GM23248 (cell line): Measurements from ENCODE around the gene RPH3AL. TPM values are rescaled to one million over a fixed set of nuclear protein-coding genes. Genes with fewer than 3 reads are reported as not detected.

ENCODE experiments used
- DNase-seq: peaks from one replicate; pipeline ENCODE4 v3.0.0-alpha.2; 2015
- H2AFZ ChIP-seq: fragments of 200-600 bp; sonication (generic); 2 replicates; pipeline ENCODE4 v1.6.1; 2016; ENCODE audit warnings: antibody characterized with exemption
- H3F3A ChIP-seq: fragments of 200-600 bp; sonication (generic); 2 replicates; pipeline ENCODE4 v1.6.1; 2016; ENCODE audit warnings: mild to moderate bottlenecking, antibody characterized with exemption, mixed run types; ENCODE audit not compliant: insufficient read depth
- H3K27ac ChIP-seq: fragments of 200-600 bp; sonication (generic); 2 replicates; pipeline ENCODE4 v1.5.1; 2016; ENCODE audit warnings: mild to moderate bottlenecking
- H3K27me3 ChIP-seq: fragments of 200-600 bp; sonication (generic); replicated peaks from 2 replicates; pipeline ENCODE4 v1.6.1; 2016; ENCODE audit warnings: mild to moderate bottlenecking; ENCODE audit not compliant: insufficient read depth
- H3K36me3 ChIP-seq: fragments of 200-600 bp; sonication (generic); 2 replicates; pipeline ENCODE4 v1.6.1; 2016; ENCODE audit warnings: low read depth, mild to moderate bottlenecking
- H3K4me1 ChIP-seq: fragments of 200-600 bp; sonication (generic); 2 replicates; pipeline ENCODE4 v1.6.1; 2016; ENCODE audit warnings: mild to moderate bottlenecking; ENCODE audit not compliant: insufficient read depth
- H3K4me2 ChIP-seq: fragments of 200-600 bp; sonication (generic); one replicate; pipeline ENCODE4 v1.6.1; 2016; ENCODE audit warnings: mild to moderate bottlenecking; ENCODE audit not compliant: unreplicated experiment
- H3K4me3 ChIP-seq: fragments of 200-600 bp; sonication (generic); 2 replicates; pipeline ENCODE4 v1.5.1; 2016; ENCODE audit warnings: mild to moderate bottlenecking
- H3K79me2 ChIP-seq: fragments of 200-600 bp; sonication (generic); 2 replicates; pipeline ENCODE4 v1.6.1; 2016; ENCODE audit warnings: mild to moderate bottlenecking; ENCODE audit not compliant: insufficient read depth
- H3K9ac ChIP-seq: fragments of 200-600 bp; sonication (generic); 2 replicates; pipeline ENCODE4 v1.6.1; 2016; ENCODE audit warnings: mild to moderate bottlenecking
- H3K9me2 ChIP-seq: fragments of 200-600 bp; sonication (generic); 2 replicates; pipeline ENCODE4 v1.6.1; 2016; ENCODE audit warnings: mixed run types, mild to moderate bottlenecking, moderate library complexity; ENCODE audit not compliant: insufficient read depth
- H3K9me3 ChIP-seq: fragments of 200-600 bp; sonication (generic); one replicate; pipeline ENCODE4 v1.6.1; 2017; ENCODE audit warnings: low read depth
- H4K20me1 ChIP-seq: fragments of 200-600 bp; sonication (generic); 2 replicates; pipeline ENCODE4 v1.6.0; 2016; ENCODE audit not compliant: insufficient read depth
- EZH2 ChIP-seq: fragments of 200-600 bp; sonication (generic); IDR thresholded peaks from 2 replicates; pipeline ENCODE4 v1.6.1; 2018; ENCODE audit warnings: antibody characterized with exemption, mild to moderate bottlenecking; ENCODE audit not compliant: insufficient read depth, poor library complexity, severe bottlenecking
- EZH2phosphoT487 ChIP-seq: fragments of 200-600 bp; sonication (generic); IDR thresholded peaks from 2 replicates; pipeline ENCODE4 v1.6.1; 2018; ENCODE audit warnings: antibody characterized with exemption, moderate library complexity, mild to moderate bottlenecking, low read depth; ENCODE audit not compliant: insufficient read depth
- WGBS, 2 experiments: methylation state at CpG; one replicate each; pipeline ENCODE4 v1.1.6; 2015 to 2017; ENCODE audit warnings: low lambda C conversion rate in 2 of 2, low coverage in 1 of 2; ENCODE audit errors: missing lambda C conversion rate in 2 of 2; 5-methylcytosine and 5-hydroxymethylcytosine counted together
- in situ Hi-C: fragments of 300-500 bp; cut with MboI; formaldehyde crosslinking; loops from 2 replicates; pipeline ENCODE4 v1.15.0; 2020
- polyA plus RNA-seq: library from polyadenylated mRNA; unstranded; fragments of >200 nt; fragmentation: Nextera tagmentation; extraction: Ambion mirVana; gene quantifications from 2 replicates; pipeline ENCODE4 v1.2.1, GENCODE V29; 2016
- total RNA-seq: library from RNA; depleted of rRNA; stranded (reverse); fragments of >200 nt; shearing (Covaris generic); gene quantifications from 2 replicates; pipeline ENCODE4 v1.2.3, GENCODE V29; 2014; rRNA removed

Gene RPH3AL
- total and polyA plus RNA-seq, 2 experiments from 2014 or later, result 2.7 to 5.2 TPM

GRCh38 chr17:165939-166338, 186.7 kb downstream of the RPH3AL start:
- no peak for TF ChIP-seq EZH2
- TF ChIP-seq EZH2phosphoT487, result no peak
- no peaks in the 10 kb centered on the region for H3K9me2 ChIP-seq
- H3F3A ChIP-seq, result no peaks in the 10 kb centered on the region
- no peaks in the 10 kb centered on the region for H4K20me1 ChIP-seq
- H3K4me1 ChIP-seq, result no peaks in the 10 kb centered on the region
- H3K4me2 ChIP-seq, result no peak overlapping the region
- no peaks in the 10 kb centered on the region for H3K79me2 ChIP-seq
- 71 to 76% methylated on average over 14 of the region's 14 CpGs for WGBS, 2 experiments
- H2AFZ ChIP-seq, result no peak overlapping the region
- in situ Hi-C loops, result no loop called here
- no peak overlapping the region for H3K9ac ChIP-seq
- no peaks in the 10 kb centered on the region for H3K9me3 ChIP-seq
- H3K36me3 ChIP-seq, result no peaks in the 10 kb centered on the region
- H3K27ac ChIP-seq, result no peak overlapping the region
- H3K27me3 ChIP-seq, result no peaks in the 10 kb centered on the region; the same call in 1 of the 2 replicates
- no peak overlapping the region for H3K4me3 ChIP-seq
- DNase-seq, result no peak

GRCh38 chr17:164303-165235, 188.0 kb downstream of the RPH3AL start:
- Histone ChIP-seq H2AFZ (no peak overlapping the region), H3K36me3 (no peaks in the 10 kb centered on the region), H3K9me3 (no peaks in the 10 kb centered on the region), H3K79me2 (no peaks in the 10 kb centered on the region), H4K20me1 (no peaks in the 10 kb centered on the region), H3K9me2 (no peaks in the 10 kb centered on the region), H3K27ac (no peak overlapping the region), H3F3A (no peaks in the 10 kb centered on the region), H3K4me3 (no peak overlapping the region), H3K9ac (no peak overlapping the region), H3K4me2 (no peak overlapping the region), H3K27me3 (no peaks in the 10 kb centered on the region; the same call in 1 of the 2 replicates), H3K4me1 (no peaks in the 10 kb centered on the region)
- DNase-seq, result peak; percentile 54
- in situ Hi-C loops, result no loop called here
- WGBS, 2 experiments, result 43 to 45% methylated on average over 14 to 16 of the region's 16 CpGs
- TF ChIP-seq EZH2, result no peak
- no peak for TF ChIP-seq EZH2phosphoT487

- Histone ChIP-seq H3F3A (no peaks in the 10 kb centered on the region), H3K9me3 (no peaks in the 10 kb centered on the region), H3K27ac (no peak overlapping the region), H3K79me2 (no peaks in the 10 kb centered on the region), H4K20me1 (no peaks in the 10 kb centered on the region), H3K4me1 (no peaks in the 10 kb centered on the region), H3K4me3 (no peak overlapping the region), H3K27me3 (no peaks in the 10 kb centered on the region; the same call in 1 of the 2 replicates), H2AFZ (no peak overlapping the region), H3K9ac (no peak overlapping the region), H3K4me2 (no peak overlapping the region), H3K36me3 (no peaks in the 10 kb centered on the region), H3K9me2 (no peaks in the 10 kb centered on the region)
- TF ChIP-seq EZH2 (no peak), EZH2phosphoT487 (no peak)
- 75 to 76% methylated on average over 11 of the region's 11 CpGs for WGBS, 2 experiments
- peak; percentile 14 for DNase-seq
- in situ Hi-C loops, result no loop called here
These were observed 189.0 kb downstream of the RPH3AL start for GRCh38 chr17:163514-164098.

GRCh38 chr17:162689-163088, 189.9 kb downstream of the RPH3AL start:
- TF ChIP-seq EZH2phosphoT487 (no peak), EZH2 (no peak)
- H3K27me3 ChIP-seq, result no peaks in the 10 kb centered on the region; the same call in 1 of the 2 replicates
- H3K9me2 ChIP-seq, result no peaks in the 10 kb centered on the region
- H3K36me3 ChIP-seq, result no peaks in the 10 kb centered on the region
- in situ Hi-C loops, result no loop called here
- H3K4me2 ChIP-seq, result no peak overlapping the region
- no peaks in the 10 kb centered on the region for H4K20me1 ChIP-seq
- DNase-seq, result no peak
- no peaks in the 10 kb centered on the region for H3K4me1 ChIP-seq
- H3K79me2 ChIP-seq, result no peaks in the 10 kb centered on the region
- H3F3A ChIP-seq, result no peaks in the 10 kb centered on the region
- H3K9ac ChIP-seq, result no peak overlapping the region
- WGBS, 2 experiments, result 52 to 59% methylated on average over 11 of the region's 11 CpGs
- H3K9me3 ChIP-seq, result no peaks in the 10 kb centered on the region
- H2AFZ ChIP-seq, result no peak overlapping the region
- no peak overlapping the region for H3K4me3 ChIP-seq
- no peak overlapping the region for H3K27ac ChIP-seq

Other genes starting within 250 kb of the RPH3AL start
- not detected in 2 replicates for gene SCGB1C2, start 215.2 kb downstream of the RPH3AL start, total RNA-seq
- gene SCGB1C2, start 215.2 kb downstream of the RPH3AL start, polyA plus RNA-seq, result not detected in 2 replicates
- gene DOC2B, start 171.2 kb downstream of the RPH3AL start, total RNA-seq, result not detected in 2 replicates
- 0.03 TPM in 1 of 2 replicates, not detected in the other for gene DOC2B, start 171.2 kb downstream of the RPH3AL start, polyA plus RNA-seq
- gene RFLNB, start 93.1 kb upstream of the RPH3AL start, total RNA-seq, result 73.1 and 78.9 TPM in 2 replicates
- 45.7 and 47.6 TPM in 2 replicates for gene RFLNB, start 93.1 kb upstream of the RPH3AL start, polyA plus RNA-seq